ENCODE data around the gene ST8SIA5.

ST8SIA5 gene

GRCh38 chr18:46718501-46719341 lies 38.1 kb downstream of the ST8SIA5 start:
- H3K4me3 ChIP-seq (ENCODE audit: low read depth, low read length): no peak overlapping the region
- DNase-seq (ENCODE audit: low read depth): peak; percentile 76
- in situ Hi-C loops (cut with HindIII; ENCODE audit: low sequenced_read_pairs): no loop called here
- TF ChIP-seq, protein P1, sequence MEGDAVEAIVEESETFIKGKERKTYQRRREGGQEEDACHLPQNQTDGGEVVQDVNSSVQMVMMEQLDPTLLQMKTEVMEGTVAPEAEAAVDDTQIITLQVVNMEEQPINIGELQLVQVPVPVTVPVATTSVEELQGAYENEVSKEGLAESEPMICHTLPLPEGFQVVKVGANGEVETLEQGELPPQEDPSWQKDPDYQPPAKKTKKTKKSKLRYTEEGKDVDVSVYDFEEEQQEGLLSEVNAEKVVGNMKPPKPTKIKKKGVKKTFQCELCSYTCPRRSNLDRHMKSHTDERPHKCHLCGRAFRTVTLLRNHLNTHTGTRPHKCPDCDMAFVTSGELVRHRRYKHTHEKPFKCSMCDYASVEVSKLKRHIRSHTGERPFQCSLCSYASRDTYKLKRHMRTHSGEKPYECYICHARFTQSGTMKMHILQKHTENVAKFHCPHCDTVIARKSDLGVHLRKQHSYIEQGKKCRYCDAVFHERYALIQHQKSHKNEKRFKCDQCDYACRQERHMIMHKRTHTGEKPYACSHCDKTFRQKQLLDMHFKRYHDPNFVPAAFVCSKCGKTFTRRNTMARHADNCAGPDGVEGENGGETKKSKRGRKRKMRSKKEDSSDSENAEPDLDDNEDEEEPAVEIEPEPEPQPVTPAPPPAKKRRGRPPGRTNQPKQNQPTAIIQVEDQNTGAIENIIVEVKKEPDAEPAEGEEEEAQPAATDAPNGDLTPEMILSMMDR (IDR thresholded peaks at IDR 0.05; ENCODE audit: low read depth, low read length, missing control alignments): no peak

GRCh38 chr18:46716827-46717226 lies 40.0 kb downstream of the ST8SIA5 start:
- no peak for DNase-seq (ENCODE audit: low read depth)
- H3K4me3 ChIP-seq (ENCODE audit: low read depth, low read length): no peak overlapping the region
- TF ChIP-seq, protein P1 (IDR thresholded peaks at IDR 0.05; ENCODE audit: low read depth, low read length, missing control alignments): no peak
- in situ Hi-C loops (cut with HindIII; ENCODE audit: low sequenced_read_pairs): no loop called here

GRCh38 chr18:46716336-46716735 lies 40.5 kb downstream of the ST8SIA5 start:
- TF ChIP-seq, protein P1 (IDR thresholded peaks at IDR 0.05; ENCODE audit: low read depth, low read length, missing control alignments): no peak
- DNase-seq (ENCODE audit: low read depth): no peak
- H3K4me3 ChIP-seq (ENCODE audit: low read depth, low read length): no peak overlapping the region
- in situ Hi-C loops (cut with HindIII; ENCODE audit: low sequenced_read_pairs): no loop called here

- in situ Hi-C loops (cut with HindIII; ENCODE audit: low sequenced_read_pairs): no loop called here
- no peak overlapping the region for H3K4me3 ChIP-seq (ENCODE audit: low read depth, low read length)
- TF ChIP-seq, protein P1 (IDR thresholded peaks at IDR 0.05; ENCODE audit: low read depth, low read length, missing control alignments): no peak
- no peak for DNase-seq (ENCODE audit: low read depth)
These were observed 41.8 kb downstream of the ST8SIA5 start for GRCh38 chr18:46715062-46715461.

DNA sequence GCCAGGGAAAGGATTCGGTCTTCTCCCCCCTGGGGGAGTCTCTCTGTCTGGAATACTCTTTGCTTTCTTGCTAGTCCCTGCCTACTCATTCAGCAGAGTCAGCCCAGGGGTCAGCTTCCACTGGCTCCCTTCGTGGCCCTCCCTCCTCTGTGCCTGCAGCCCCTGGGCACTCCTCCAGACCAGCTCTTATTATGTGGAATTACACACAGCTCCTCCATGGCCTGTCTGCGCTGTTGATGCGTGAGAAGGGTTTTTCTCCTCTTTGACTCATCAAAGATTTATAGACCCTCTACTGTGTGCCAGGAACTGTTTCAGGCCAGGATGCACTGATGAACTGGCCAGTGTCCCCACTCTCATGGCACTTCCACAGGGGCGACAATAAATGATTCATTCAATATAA lies 44.4 kb downstream of the ST8SIA5 start:
- peak; percentile 85 for DNase-seq (ENCODE audit: low read depth)
- in situ Hi-C loops (cut with HindIII; ENCODE audit: low sequenced_read_pairs): no loop called here
- TF ChIP-seq, protein P1 (IDR thresholded peaks at IDR 0.05; ENCODE audit: low read depth, low read length, missing control alignments): no peak

DNA sequence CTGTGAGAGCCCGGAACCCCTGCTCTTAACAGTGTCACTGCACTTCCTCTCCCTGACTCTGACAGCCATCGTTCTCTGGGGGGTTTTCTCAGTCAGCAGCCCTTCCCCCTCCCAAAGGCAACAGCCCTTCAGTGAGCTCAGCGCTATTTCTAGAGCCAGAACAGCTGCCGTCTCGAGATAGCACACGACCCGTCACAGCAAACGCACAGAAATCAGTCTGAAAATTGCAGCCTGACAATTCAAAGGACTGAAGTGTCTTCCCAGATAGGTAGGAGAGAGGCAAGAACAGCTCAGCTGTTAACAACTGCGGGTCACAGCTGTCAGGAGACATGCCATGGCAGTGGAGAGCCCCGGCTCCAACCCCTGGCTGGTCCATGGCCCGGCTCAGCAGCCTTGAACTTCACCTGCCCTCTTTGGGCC lies 45.4 kb downstream of the ST8SIA5 start:
- H3K4me3 ChIP-seq (ENCODE audit: low read depth, low read length): no peak overlapping the region
- TF ChIP-seq, protein P1 (IDR thresholded peaks at IDR 0.05; ENCODE audit: low read depth, low read length, missing control alignments): no peak
- in situ Hi-C loops (cut with HindIII; ENCODE audit: low sequenced_read_pairs): no loop called here
- DNase-seq (ENCODE audit: low read depth): no peak

More for the DNA sequence above, 44.4 kb downstream of the ST8SIA5 start:
- H3K4me3 ChIP-seq (ENCODE audit: low read depth, low read length): no peak overlapping the region
